HL-60 (cell line): ENCODE data around the gene VOPP1.

Experiments
- GABPA ChIP-seq: IDR thresholded peaks from 2 replicates; pipeline ENCODE4 v1.6.1; 2012; ENCODE audit warnings: low read depth
- POLR2AphosphoS5 ChIP-seq: IDR thresholded peaks from 2 replicates; pipeline ENCODE4 v1.6.1; 2012; ENCODE audit warnings: low read depth
- SPI1 ChIP-seq: IDR thresholded peaks from 2 replicates; pipeline ENCODE4 v1.6.1; 2012; ENCODE audit warnings: low read depth, mild to moderate bottlenecking, borderline replicate concordance
- TF ChIP-seq, protein P1 (sequence below): IDR thresholded peaks from one replicate; pipeline ENCODE4 v1.5.1; 2011; ENCODE audit warnings: low read length, control low read depth, inconsistent platforms; ENCODE audit not compliant: insufficient read depth
- TF ChIP-seq, protein P2 (sequence below): IDR thresholded peaks from 2 replicates; pipeline ENCODE4 v1.6.1; 2012; ENCODE audit warnings: low read depth; ENCODE audit not compliant: insufficient replicate concordance

DNA sequence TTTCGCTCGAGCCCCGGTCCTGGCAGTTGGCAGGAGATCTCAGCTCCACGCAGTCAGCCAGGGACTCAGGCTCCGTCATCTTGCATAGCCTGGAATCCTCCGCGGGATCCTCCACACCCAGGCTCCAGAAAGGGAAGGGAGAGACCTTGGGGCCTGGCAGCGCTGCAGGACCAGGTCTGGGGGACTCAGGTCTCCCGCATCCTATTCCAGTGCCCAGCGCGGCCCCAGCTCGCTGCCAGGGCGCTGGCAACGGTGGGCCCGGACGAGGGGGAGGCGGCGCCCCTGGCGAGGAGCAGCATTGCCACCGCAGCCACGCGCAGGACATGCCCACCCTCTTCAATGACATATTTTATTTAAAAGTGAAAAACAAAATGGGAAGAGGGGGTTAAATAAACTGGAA is 123.8 kb downstream of the VOPP1 start:
- TF ChIP-seq, protein P1, sequence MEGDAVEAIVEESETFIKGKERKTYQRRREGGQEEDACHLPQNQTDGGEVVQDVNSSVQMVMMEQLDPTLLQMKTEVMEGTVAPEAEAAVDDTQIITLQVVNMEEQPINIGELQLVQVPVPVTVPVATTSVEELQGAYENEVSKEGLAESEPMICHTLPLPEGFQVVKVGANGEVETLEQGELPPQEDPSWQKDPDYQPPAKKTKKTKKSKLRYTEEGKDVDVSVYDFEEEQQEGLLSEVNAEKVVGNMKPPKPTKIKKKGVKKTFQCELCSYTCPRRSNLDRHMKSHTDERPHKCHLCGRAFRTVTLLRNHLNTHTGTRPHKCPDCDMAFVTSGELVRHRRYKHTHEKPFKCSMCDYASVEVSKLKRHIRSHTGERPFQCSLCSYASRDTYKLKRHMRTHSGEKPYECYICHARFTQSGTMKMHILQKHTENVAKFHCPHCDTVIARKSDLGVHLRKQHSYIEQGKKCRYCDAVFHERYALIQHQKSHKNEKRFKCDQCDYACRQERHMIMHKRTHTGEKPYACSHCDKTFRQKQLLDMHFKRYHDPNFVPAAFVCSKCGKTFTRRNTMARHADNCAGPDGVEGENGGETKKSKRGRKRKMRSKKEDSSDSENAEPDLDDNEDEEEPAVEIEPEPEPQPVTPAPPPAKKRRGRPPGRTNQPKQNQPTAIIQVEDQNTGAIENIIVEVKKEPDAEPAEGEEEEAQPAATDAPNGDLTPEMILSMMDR, result no peak
- TF ChIP-seq, protein P2, sequence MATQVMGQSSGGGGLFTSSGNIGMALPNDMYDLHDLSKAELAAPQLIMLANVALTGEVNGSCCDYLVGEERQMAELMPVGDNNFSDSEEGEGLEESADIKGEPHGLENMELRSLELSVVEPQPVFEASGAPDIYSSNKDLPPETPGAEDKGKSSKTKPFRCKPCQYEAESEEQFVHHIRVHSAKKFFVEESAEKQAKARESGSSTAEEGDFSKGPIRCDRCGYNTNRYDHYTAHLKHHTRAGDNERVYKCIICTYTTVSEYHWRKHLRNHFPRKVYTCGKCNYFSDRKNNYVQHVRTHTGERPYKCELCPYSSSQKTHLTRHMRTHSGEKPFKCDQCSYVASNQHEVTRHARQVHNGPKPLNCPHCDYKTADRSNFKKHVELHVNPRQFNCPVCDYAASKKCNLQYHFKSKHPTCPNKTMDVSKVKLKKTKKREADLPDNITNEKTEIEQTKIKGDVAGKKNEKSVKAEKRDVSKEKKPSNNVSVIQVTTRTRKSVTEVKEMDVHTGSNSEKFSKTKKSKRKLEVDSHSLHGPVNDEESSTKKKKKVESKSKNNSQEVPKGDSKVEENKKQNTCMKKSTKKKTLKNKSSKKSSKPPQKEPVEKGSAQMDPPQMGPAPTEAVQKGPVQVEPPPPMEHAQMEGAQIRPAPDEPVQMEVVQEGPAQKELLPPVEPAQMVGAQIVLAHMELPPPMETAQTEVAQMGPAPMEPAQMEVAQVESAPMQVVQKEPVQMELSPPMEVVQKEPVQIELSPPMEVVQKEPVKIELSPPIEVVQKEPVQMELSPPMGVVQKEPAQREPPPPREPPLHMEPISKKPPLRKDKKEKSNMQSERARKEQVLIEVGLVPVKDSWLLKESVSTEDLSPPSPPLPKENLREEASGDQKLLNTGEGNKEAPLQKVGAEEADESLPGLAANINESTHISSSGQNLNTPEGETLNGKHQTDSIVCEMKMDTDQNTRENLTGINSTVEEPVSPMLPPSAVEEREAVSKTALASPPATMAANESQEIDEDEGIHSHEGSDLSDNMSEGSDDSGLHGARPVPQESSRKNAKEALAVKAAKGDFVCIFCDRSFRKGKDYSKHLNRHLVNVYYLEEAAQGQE, result no peak
- TF ChIP-seq POLR2AphosphoS5 (no peak), GABPA (no peak), SPI1 (no peak)
